HL-60 (cell line): Measurements from ENCODE around the gene OR52H1.
"Not testable (repeated sequence)": the region's sequence is repeated elsewhere in the genome, so short reads cannot be mapped to it uniquely, and the experiment has no call there.

ENCODE experiments used
- DNase-seq, 2 experiments: peaks; one replicate each; pipeline ENCODE4 v3.0.0-alpha.2; 2010 to 2020; ENCODE audit warnings: low read depth in 1 of 2, low spot score in 1 of 2
- H3K27ac ChIP-seq: fragments of 250-450 bp; sonication (Bioruptor Pico); replicated peaks from 2 replicates; pipeline ENCODE4 v1.5.1; 2020; ENCODE audit warnings: mild to moderate bottlenecking, moderate library complexity
- H3K27me3 ChIP-seq: fragments of 250-450 bp; sonication (Bioruptor Pico); 2 replicates; pipeline ENCODE4 v1.5.1; 2021; ENCODE audit warnings: mild to moderate bottlenecking, moderate library complexity; ENCODE audit not compliant: insufficient read depth, poor library complexity, severe bottlenecking
- H3K4me3 ChIP-seq: replicated peaks from 2 replicates; pipeline ENCODE4 v1.5.1; 2011; ENCODE audit warnings: mild to moderate bottlenecking, control low read depth, low read length; ENCODE audit not compliant: insufficient read depth
- CTCF ChIP-seq: IDR thresholded peaks from one replicate; pipeline ENCODE4 v1.5.1; 2011; ENCODE audit warnings: low read length, control low read depth, inconsistent platforms; ENCODE audit not compliant: insufficient read depth
- GABPA ChIP-seq: IDR thresholded peaks from 2 replicates; pipeline ENCODE4 v1.6.1; 2012; ENCODE audit warnings: low read depth
- POLR2AphosphoS5 ChIP-seq: IDR thresholded peaks from 2 replicates; pipeline ENCODE4 v1.6.1; 2012; ENCODE audit warnings: low read depth
- REST ChIP-seq: IDR thresholded peaks from 2 replicates; pipeline ENCODE4 v1.6.1; 2012; ENCODE audit warnings: low read depth; ENCODE audit not compliant: insufficient replicate concordance
- SPI1 ChIP-seq: IDR thresholded peaks from 2 replicates; pipeline ENCODE4 v1.6.1; 2012; ENCODE audit warnings: low read depth, mild to moderate bottlenecking, borderline replicate concordance

OR52H1 gene

GRCh38 chr11:5593146-5593545 is 44.8 kb upstream of the OR52H1 start:
- no peak for DNase-seq
- H3K27ac ChIP-seq, result no peak overlapping the region
- no peak overlapping the region for H3K4me3 ChIP-seq
- TF ChIP-seq POLR2AphosphoS5 (no peak), SPI1 (no peak), CTCF (no peak), REST (no peak), GABPA (no peak)
- H3K27me3 ChIP-seq, result no peaks in the 10 kb centered on the region

GRCh38 chr11:5592615-5593014 is 44.3 kb upstream of the OR52H1 start:
- no peak overlapping the region for H3K27ac ChIP-seq
- TF ChIP-seq POLR2AphosphoS5 (no peak), REST (no peak)
- no peaks in the 10 kb centered on the region for H3K27me3 ChIP-seq
- no peak overlapping the region for H3K4me3 ChIP-seq
- no peak for DNase-seq

GRCh38 chr11:5591613-5592012 is 43.3 kb upstream of the OR52H1 start:
- no peak overlapping the region for H3K27ac ChIP-seq
- no peak for TF ChIP-seq POLR2AphosphoS5
- no peak for TF ChIP-seq REST
- no peak for TF ChIP-seq GABPA
- TF ChIP-seq SPI1, result no peak
- no peak overlapping the region for H3K4me3 ChIP-seq
- H3K27me3 ChIP-seq, result no peaks in the 10 kb centered on the region
- DNase-seq, result no peak

- not testable (repeated sequence) for DNase-seq, H3K4me3 ChIP-seq, H3K27ac ChIP-seq, H3K27me3 ChIP-seq
These were observed 41.6 kb upstream of the OR52H1 start for GRCh38 chr11:5589906-5590305.

- H3K27me3 ChIP-seq, H3K27ac ChIP-seq, H3K4me3 ChIP-seq, DNase-seq: not testable (repeated sequence)
These were observed 36.1 kb upstream of the OR52H1 start for GRCh38 chr11:5584458-5584857.
